Measurements from ENCODE around the gene ACY1. TPM values are rescaled to one million over a fixed set of nuclear protein-coding genes. Genes with fewer than 3 reads are reported as not detected.
A peak's percentile ranks its signal among the peaks of the same experiment; 100 is the strongest.

Gene ACY1
- total RNA-seq, 1 donor from 2014 or later: 24.5 TPM

GRCh38 chr3:51983578-51984268 is 388 bp downstream of the ACY1 start:
- Mint-ChIP-seq H3K27ac (ENCODE audit: unreplicated experiment) (peak overlapping the region; percentile 96), H3K4me1 (ENCODE audit: low read depth) (peaks cover 25% of the 10 kb centered on the region), H3K27me3 (ENCODE audit: low read depth) (no peaks in the 10 kb centered on the region), H3K9me3 (ENCODE audit: low read depth) (no peaks in the 10 kb centered on the region), H3K36me3 (ENCODE audit: low read depth) (no peaks in the 10 kb centered on the region), H3K4me3 (ENCODE audit: unreplicated experiment) (peak overlapping the region; percentile 88)
- TF ChIP-seq, protein P1, sequence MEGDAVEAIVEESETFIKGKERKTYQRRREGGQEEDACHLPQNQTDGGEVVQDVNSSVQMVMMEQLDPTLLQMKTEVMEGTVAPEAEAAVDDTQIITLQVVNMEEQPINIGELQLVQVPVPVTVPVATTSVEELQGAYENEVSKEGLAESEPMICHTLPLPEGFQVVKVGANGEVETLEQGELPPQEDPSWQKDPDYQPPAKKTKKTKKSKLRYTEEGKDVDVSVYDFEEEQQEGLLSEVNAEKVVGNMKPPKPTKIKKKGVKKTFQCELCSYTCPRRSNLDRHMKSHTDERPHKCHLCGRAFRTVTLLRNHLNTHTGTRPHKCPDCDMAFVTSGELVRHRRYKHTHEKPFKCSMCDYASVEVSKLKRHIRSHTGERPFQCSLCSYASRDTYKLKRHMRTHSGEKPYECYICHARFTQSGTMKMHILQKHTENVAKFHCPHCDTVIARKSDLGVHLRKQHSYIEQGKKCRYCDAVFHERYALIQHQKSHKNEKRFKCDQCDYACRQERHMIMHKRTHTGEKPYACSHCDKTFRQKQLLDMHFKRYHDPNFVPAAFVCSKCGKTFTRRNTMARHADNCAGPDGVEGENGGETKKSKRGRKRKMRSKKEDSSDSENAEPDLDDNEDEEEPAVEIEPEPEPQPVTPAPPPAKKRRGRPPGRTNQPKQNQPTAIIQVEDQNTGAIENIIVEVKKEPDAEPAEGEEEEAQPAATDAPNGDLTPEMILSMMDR (IDR thresholded peaks at IDR 0.05): no peak
- no peak for DNase-seq (ENCODE audit: low spot score)

- TF ChIP-seq, protein P1 (IDR thresholded peaks at IDR 0.05): no peak
- H3K36me3 Mint-ChIP-seq (ENCODE audit: low read depth): no peaks in the 10 kb centered on the region
- H3K4me3 Mint-ChIP-seq (ENCODE audit: unreplicated experiment): peak overlapping the region; percentile 88
- H3K27me3 Mint-ChIP-seq (ENCODE audit: low read depth): no peaks in the 10 kb centered on the region
- no peak overlapping the region for H3K27ac Mint-ChIP-seq (ENCODE audit: unreplicated experiment)
- DNase-seq (ENCODE audit: low spot score): no peak
- H3K9me3 Mint-ChIP-seq (ENCODE audit: low read depth): no peaks in the 10 kb centered on the region
- peaks cover 25% of the 10 kb centered on the region for H3K4me1 Mint-ChIP-seq (ENCODE audit: low read depth)
Measured at GRCh38 chr3:51984269-51984647, 923 bp downstream of the ACY1 start.

- H3K9me3 Mint-ChIP-seq (ENCODE audit: low read depth): no peaks in the 10 kb centered on the region
- no peaks in the 10 kb centered on the region for H3K27me3 Mint-ChIP-seq (ENCODE audit: low read depth)
- TF ChIP-seq, protein P1 (IDR thresholded peaks at IDR 0.05): no peak
- peak overlapping the region; percentile 32 for H3K27ac Mint-ChIP-seq (ENCODE audit: unreplicated experiment)
- DNase-seq (ENCODE audit: low spot score): no peak
- peaks cover 25% of the 10 kb centered on the region for H3K4me1 Mint-ChIP-seq (ENCODE audit: low read depth)
- H3K36me3 Mint-ChIP-seq (ENCODE audit: low read depth): no peaks in the 10 kb centered on the region
- no peak overlapping the region for H3K4me3 Mint-ChIP-seq (ENCODE audit: unreplicated experiment)
Measured at GRCh38 chr3:51985063-51985462, 1.7 kb downstream of the ACY1 start.

GRCh38 chr3:51986010-51986947 is 2.9 kb downstream of the ACY1 start:
- Mint-ChIP-seq H3K36me3 (ENCODE audit: low read depth) (peaks cover 1% of the 10 kb centered on the region), H3K4me1 (ENCODE audit: low read depth) (peaks cover 26% of the 10 kb centered on the region), H3K27ac (ENCODE audit: unreplicated experiment) (peak overlapping the region; percentile 41), H3K4me3 (ENCODE audit: unreplicated experiment) (no peak overlapping the region), H3K27me3 (ENCODE audit: low read depth) (no peaks in the 10 kb centered on the region), H3K9me3 (ENCODE audit: low read depth) (no peaks in the 10 kb centered on the region)
- DNase-seq (ENCODE audit: low spot score): no peak
- TF ChIP-seq, protein P1 (IDR thresholded peaks at IDR 0.05): no peak

- H3K27me3 Mint-ChIP-seq (ENCODE audit: low read depth): no peaks in the 10 kb centered on the region
Measured at GRCh38 chr3:51987568-51987967, 4.2 kb downstream of the ACY1 start.

More at GRCh38 chr3:51987568-51987967, 4.2 kb downstream of the ACY1 start:
- TF ChIP-seq, protein P1 (IDR thresholded peaks at IDR 0.05): no peak
- no peaks in the 10 kb centered on the region for H3K9me3 Mint-ChIP-seq (ENCODE audit: low read depth)
- H3K27ac Mint-ChIP-seq (ENCODE audit: unreplicated experiment): no peak overlapping the region
- H3K4me1 Mint-ChIP-seq (ENCODE audit: low read depth): peaks cover 23% of the 10 kb centered on the region
- peaks cover 2% of the 10 kb centered on the region for H3K36me3 Mint-ChIP-seq (ENCODE audit: low read depth)
- no peak for DNase-seq (ENCODE audit: low spot score)
- H3K4me3 Mint-ChIP-seq (ENCODE audit: unreplicated experiment): no peak overlapping the region
